GM23248 (cell line): ENCODE results near the gene AGTRAP. TPM values are rescaled to one million over a fixed set of nuclear protein-coding genes. Genes with fewer than 3 reads are reported as not detected.

Experiments used
- DNase-seq: peaks from one replicate; pipeline ENCODE4 v3.0.0-alpha.2; 2015
- H2AFZ ChIP-seq: fragments of 200-600 bp; sonication (generic); 2 replicates; pipeline ENCODE4 v1.6.1; 2016; ENCODE audit warnings: antibody characterized with exemption
- H3F3A ChIP-seq: fragments of 200-600 bp; sonication (generic); 2 replicates; pipeline ENCODE4 v1.6.1; 2016; ENCODE audit warnings: mild to moderate bottlenecking, antibody characterized with exemption, mixed run types; ENCODE audit not compliant: insufficient read depth
- H3K27ac ChIP-seq: fragments of 200-600 bp; sonication (generic); 2 replicates; pipeline ENCODE4 v1.5.1; 2016; ENCODE audit warnings: mild to moderate bottlenecking
- H3K27me3 ChIP-seq: fragments of 200-600 bp; sonication (generic); replicated peaks from 2 replicates; pipeline ENCODE4 v1.6.1; 2016; ENCODE audit warnings: mild to moderate bottlenecking; ENCODE audit not compliant: insufficient read depth
- H3K36me3 ChIP-seq: fragments of 200-600 bp; sonication (generic); 2 replicates; pipeline ENCODE4 v1.6.1; 2016; ENCODE audit warnings: low read depth, mild to moderate bottlenecking
- H3K4me1 ChIP-seq: fragments of 200-600 bp; sonication (generic); 2 replicates; pipeline ENCODE4 v1.6.1; 2016; ENCODE audit warnings: mild to moderate bottlenecking; ENCODE audit not compliant: insufficient read depth
- H3K4me2 ChIP-seq: fragments of 200-600 bp; sonication (generic); one replicate; pipeline ENCODE4 v1.6.1; 2016; ENCODE audit warnings: mild to moderate bottlenecking; ENCODE audit not compliant: unreplicated experiment
- H3K4me3 ChIP-seq: fragments of 200-600 bp; sonication (generic); 2 replicates; pipeline ENCODE4 v1.5.1; 2016; ENCODE audit warnings: mild to moderate bottlenecking
- H3K79me2 ChIP-seq: fragments of 200-600 bp; sonication (generic); 2 replicates; pipeline ENCODE4 v1.6.1; 2016; ENCODE audit warnings: mild to moderate bottlenecking; ENCODE audit not compliant: insufficient read depth
- H3K9ac ChIP-seq: fragments of 200-600 bp; sonication (generic); 2 replicates; pipeline ENCODE4 v1.6.1; 2016; ENCODE audit warnings: mild to moderate bottlenecking
- H3K9me2 ChIP-seq: fragments of 200-600 bp; sonication (generic); 2 replicates; pipeline ENCODE4 v1.6.1; 2016; ENCODE audit warnings: mixed run types, mild to moderate bottlenecking, moderate library complexity; ENCODE audit not compliant: insufficient read depth
- H3K9me3 ChIP-seq: fragments of 200-600 bp; sonication (generic); one replicate; pipeline ENCODE4 v1.6.1; 2017; ENCODE audit warnings: low read depth
- H4K20me1 ChIP-seq: fragments of 200-600 bp; sonication (generic); 2 replicates; pipeline ENCODE4 v1.6.0; 2016; ENCODE audit not compliant: insufficient read depth
- EZH2 ChIP-seq: fragments of 200-600 bp; sonication (generic); IDR thresholded peaks from 2 replicates; pipeline ENCODE4 v1.6.1; 2018; ENCODE audit warnings: antibody characterized with exemption, mild to moderate bottlenecking; ENCODE audit not compliant: insufficient read depth, poor library complexity, severe bottlenecking
- EZH2phosphoT487 ChIP-seq: fragments of 200-600 bp; sonication (generic); IDR thresholded peaks from 2 replicates; pipeline ENCODE4 v1.6.1; 2018; ENCODE audit warnings: antibody characterized with exemption, moderate library complexity, mild to moderate bottlenecking, low read depth; ENCODE audit not compliant: insufficient read depth
- WGBS, 2 experiments: methylation state at CpG; one replicate each; pipeline ENCODE4 v1.1.6; 2015 to 2017; ENCODE audit warnings: low lambda C conversion rate in 2 of 2, low coverage in 1 of 2; ENCODE audit errors: missing lambda C conversion rate in 2 of 2; 5-methylcytosine and 5-hydroxymethylcytosine counted together
- in situ Hi-C: fragments of 300-500 bp; cut with MboI; formaldehyde crosslinking; loops from 2 replicates; pipeline ENCODE4 v1.15.0; 2020
- polyA plus RNA-seq: library from polyadenylated mRNA; unstranded; fragments of >200 nt; fragmentation: Nextera tagmentation; extraction: Ambion mirVana; gene quantifications from 2 replicates; pipeline ENCODE4 v1.2.1, GENCODE V29; 2016
- total RNA-seq: library from RNA; depleted of rRNA; stranded (reverse); fragments of >200 nt; shearing (Covaris generic); gene quantifications from 2 replicates; pipeline ENCODE4 v1.2.3, GENCODE V29; 2014; rRNA removed

AGTRAP gene, protein sequence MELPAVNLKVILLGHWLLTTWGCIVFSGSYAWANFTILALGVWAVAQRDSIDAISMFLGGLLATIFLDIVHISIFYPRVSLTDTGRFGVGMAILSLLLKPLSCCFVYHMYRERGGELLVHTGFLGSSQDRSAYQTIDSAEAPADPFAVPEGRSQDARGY
- 86.8 and 113 TPM in 2 replicates for total RNA-seq
- 121 TPM in 2 replicates for polyA plus RNA-seq

DNA sequence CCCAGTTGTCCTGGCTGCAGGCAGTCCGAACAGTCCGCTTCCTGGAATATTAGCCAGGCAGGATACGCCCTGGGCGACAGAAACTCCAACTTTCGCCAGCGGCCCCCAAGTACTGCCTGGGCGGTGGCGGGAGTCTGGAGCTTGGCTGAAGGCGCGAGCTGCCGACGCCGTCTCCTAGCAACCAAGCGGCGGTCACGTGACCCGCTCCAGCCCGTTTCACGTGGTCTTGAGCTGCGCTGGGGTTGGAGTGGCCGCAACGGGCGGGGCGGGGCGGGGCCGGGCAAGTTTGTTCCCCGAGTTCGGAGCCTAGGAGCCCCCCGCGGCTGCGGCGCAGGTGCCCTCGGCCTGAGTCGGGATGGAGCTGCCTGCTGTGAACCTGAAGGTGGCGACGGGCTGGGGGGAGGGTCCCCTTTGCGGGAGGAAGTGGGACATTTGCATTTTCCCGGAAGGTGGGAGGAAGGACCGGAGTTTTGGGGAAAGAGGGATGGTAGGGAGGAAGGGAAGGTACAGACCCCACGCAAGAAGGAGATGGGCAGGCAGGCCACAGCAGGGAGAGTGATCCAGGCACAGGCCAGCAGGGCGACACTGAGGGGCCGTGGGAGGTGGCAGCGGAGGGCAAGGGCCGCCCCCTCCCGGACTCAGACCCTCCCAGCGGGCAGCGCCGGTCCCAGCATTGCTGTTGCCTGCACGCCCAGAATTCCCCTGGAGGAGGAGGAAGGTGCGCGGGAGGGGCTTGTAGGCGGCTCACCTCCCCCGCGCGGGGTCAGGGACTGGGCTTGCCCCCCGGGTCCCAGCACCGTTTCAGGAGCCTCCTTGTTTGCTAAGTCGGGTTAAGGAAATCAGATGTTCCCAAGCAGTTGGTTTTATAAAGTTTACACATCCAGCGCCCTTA lies at the start of gene AGTRAP:
TSS of gene AGTRAP (plus strand) at position 283 of the 892 bp plus-strand sequence. CDS start at position 356, 73 bp downstream.
- 0 to 1% methylated on average over 48 to 55 of the region's 59 CpGs for WGBS, 2 experiments
- DNase-seq: peak; percentile 98

DNA sequence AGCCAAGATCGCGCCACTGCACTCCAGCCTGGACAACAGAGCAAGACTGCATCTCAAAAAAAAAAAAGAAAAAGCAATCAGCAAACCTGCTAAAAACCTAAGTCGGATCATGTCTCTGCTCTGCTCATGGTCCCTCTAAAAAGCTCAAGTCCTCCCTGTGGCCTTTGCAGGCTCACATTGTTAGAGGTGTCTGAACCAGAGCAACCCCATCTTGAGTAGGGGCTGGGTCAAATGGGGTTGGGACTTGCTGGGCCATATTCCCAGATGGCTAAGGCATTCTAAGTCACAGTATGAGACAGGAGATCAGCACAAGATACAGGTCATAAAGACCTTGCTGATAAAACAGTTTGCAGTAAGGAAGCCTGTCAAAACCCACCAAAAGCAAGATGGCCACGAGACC lies 47.4 kb upstream of the AGTRAP start:
- Histone ChIP-seq H3K9ac (no peak overlapping the region), H3K4me3 (no peak overlapping the region), H3K36me3 (no peaks in the 10 kb centered on the region), H3K27me3 (peaks cover 23% of the 10 kb centered on the region), H3K9me2 (no peaks in the 10 kb centered on the region), H3F3A (no peaks in the 10 kb centered on the region), H4K20me1 (no peaks in the 10 kb centered on the region), H3K79me2 (no peaks in the 10 kb centered on the region), H3K4me1 (peaks cover 11% of the 10 kb centered on the region), H3K9me3 (no peaks in the 10 kb centered on the region), H3K27ac (no peak overlapping the region), H3K4me2 (no peak overlapping the region), H2AFZ (no peak overlapping the region)
- 91 to 92% methylated on average over 2 to 4 of the region's 4 CpGs for WGBS, 2 experiments
- in situ Hi-C loops: no loop called here
- no peak for DNase-seq
- TF ChIP-seq EZH2phosphoT487: no peak
- TF ChIP-seq EZH2: no peak

More for the DNA sequence above, at the start of gene AGTRAP:
- H3K4me3 ChIP-seq: peak within 1 kb of the TSS; percentile 84
- in situ Hi-C loops: no loop called here
- peak within 1 kb of the TSS; percentile 91 for H3K9ac ChIP-seq
- H3K27ac ChIP-seq: peak within 1 kb of the TSS; percentile 98
- TF ChIP-seq EZH2phosphoT487 (no peak), EZH2 (no peak)
- peak within 1 kb of the TSS; percentile 71 for H2AFZ ChIP-seq
- H3K9me2 ChIP-seq: no peaks in the 10 kb centered on the region
- no peaks in the 10 kb centered on the region for H3K9me3 ChIP-seq
- peaks cover 11% of the 10 kb centered on the region for H3F3A ChIP-seq
- peak within 1 kb of the TSS; percentile 84 for H3K4me2 ChIP-seq
- H3K79me2 ChIP-seq: peaks cover 35% of the 10 kb centered on the region
- no peaks in the 10 kb centered on the region for H4K20me1 ChIP-seq
- no peaks in the 10 kb centered on the region for H3K36me3 ChIP-seq
- no peaks in the 10 kb centered on the region for H3K27me3 ChIP-seq
- peaks cover 19% of the 10 kb centered on the region for H3K4me1 ChIP-seq

DNA sequence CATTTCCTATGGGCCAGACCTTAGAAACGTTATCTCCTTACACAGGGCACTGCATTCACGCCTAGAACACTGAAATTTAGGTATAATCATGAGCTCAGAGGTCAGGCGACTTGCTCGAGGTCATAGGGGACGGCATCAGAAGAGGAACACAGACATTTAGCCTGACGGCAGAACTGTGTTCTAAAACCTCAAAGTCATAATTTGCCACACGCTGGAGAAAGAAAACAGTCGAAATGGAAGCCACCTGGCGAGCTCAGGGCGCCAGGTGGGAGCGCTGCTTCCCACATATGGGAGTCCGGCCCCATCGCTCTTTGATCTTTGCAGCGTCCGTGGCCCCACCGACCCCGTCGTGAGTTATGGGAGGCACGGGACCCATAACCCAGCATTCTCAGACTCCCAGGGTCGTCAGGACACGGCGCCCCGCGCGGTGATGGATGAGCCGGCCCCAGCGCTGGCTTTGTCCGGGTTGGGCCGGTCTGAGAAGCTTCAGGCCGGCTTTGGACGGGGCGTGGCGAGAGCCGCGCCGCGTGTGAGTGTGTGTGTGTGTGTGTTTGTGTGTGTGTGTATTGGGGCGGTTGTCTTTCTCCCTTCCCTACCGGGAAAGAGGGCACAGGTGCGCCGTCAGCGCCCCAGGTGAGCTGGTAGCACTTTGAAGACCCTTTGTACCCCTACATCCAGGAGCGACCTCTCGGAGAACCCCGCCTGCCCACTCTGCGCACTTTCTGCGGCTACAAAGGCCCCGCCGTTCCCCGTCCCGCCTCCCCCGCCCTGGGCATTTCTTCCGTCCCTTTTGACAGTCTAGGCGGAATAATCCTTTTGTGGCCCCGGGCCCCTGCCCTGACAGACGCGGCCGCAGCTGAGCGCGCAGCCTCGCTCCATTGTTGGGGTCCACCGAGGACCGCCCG lies 45.3 kb upstream of the AGTRAP start:
- H3K27ac ChIP-seq: no peak overlapping the region
- no peaks in the 10 kb centered on the region for H3K79me2 ChIP-seq
- in situ Hi-C loops: no loop called here
- no peaks in the 10 kb centered on the region for H4K20me1 ChIP-seq
- no peak for DNase-seq
- H2AFZ ChIP-seq: no peak overlapping the region
- H3K4me3 ChIP-seq: peak overlapping the region; percentile 38; the same call in 1 of the 2 replicates
- no peaks in the 10 kb centered on the region for H3K9me2 ChIP-seq
- H3K4me2 ChIP-seq: peak overlapping the region; percentile 49
- TF ChIP-seq EZH2phosphoT487: no peak
- peak; percentile 76 for TF ChIP-seq EZH2
- 17 to 20% methylated on average over 38 to 62 of the region's 64 CpGs for WGBS, 2 experiments
- H3F3A ChIP-seq: no peaks in the 10 kb centered on the region
- H3K4me1 ChIP-seq: peaks cover 13% of the 10 kb centered on the region
- H3K36me3 ChIP-seq: no peaks in the 10 kb centered on the region
- H3K9ac ChIP-seq: no peak overlapping the region
- H3K9me3 ChIP-seq: no peaks in the 10 kb centered on the region
- H3K27me3 ChIP-seq: peaks cover 23% of the 10 kb centered on the region

DNA sequence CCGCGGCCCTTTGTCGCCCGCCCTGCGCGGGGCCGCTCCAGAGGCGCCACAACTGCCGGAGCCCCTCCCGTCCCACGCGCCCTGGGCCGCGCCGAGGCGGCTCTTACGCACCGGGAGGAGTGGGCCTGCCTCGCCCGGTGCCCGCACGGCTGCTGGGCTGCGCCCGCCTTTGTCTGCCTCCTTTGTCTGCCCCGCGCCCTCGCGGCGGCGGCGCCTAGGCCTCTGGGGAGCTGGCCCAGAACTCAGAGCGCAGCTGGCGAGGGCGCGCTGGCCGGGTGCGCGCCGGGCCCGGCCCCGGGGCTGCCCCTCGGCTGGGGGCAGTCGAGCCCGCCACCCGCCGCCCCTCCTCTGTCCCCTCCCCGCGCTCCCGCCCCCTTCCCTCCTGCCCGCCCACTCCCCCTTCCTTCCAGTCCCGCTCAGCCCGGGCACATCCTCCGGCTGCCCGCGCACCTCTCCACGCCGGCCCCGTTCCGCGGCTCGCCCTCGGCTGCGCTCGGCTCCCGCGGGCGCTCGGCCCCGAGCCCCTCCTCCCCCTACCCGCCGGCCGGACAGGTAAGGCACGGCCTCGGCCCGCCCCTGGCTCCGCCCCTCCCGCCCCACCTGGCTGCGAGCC lies 44.5 kb upstream of the AGTRAP start, which contains the start of gene DRAXIN:
TSS of gene DRAXIN (plus strand) at position 409 of the 613 bp plus-strand sequence. CDS start 14,549 bp downstream, outside the sequence.
- Histone ChIP-seq H3K36me3 (no peaks in the 10 kb centered on the region), H3K4me3 (peak within 1 kb of the TSS; percentile 38; the same call in 1 of the 2 replicates), H2AFZ (no peak within 1 kb of the TSS), H3K4me2 (peak within 1 kb of the TSS; percentile 49), H3K27ac (no peak within 1 kb of the TSS), H3F3A (no peaks in the 10 kb centered on the region), H3K79me2 (no peaks in the 10 kb centered on the region), H3K9ac (no peak within 1 kb of the TSS), H4K20me1 (no peaks in the 10 kb centered on the region), H3K4me1 (peaks cover 13% of the 10 kb centered on the region), H3K9me2 (no peaks in the 10 kb centered on the region), H3K27me3 (peaks cover 23% of the 10 kb centered on the region), H3K9me3 (no peaks in the 10 kb centered on the region)
- 0 out of 2 replicates have a peak, but pooled peaks have one; percentile 47 for TF ChIP-seq EZH2phosphoT487
- TF ChIP-seq EZH2: no peak
- 1 to 3% methylated on average over 35 to 46 of the region's 78 CpGs for WGBS, 2 experiments
- peak; percentile 24 for DNase-seq
- in situ Hi-C loops: no loop called here
